SU-DHL-6 (cell line): ENCODE data around the gene MAN2A2.
A peak's percentile ranks its signal among the peaks of the same experiment; 100 is the strongest.

Experiments used
- H2AFZ ChIP-seq: fragments of 200-600 bp; sonication (generic); 2 replicates; pipeline ENCODE4 v1.6.1; 2014; ENCODE audit warnings: low read depth, mild to moderate bottlenecking, moderate library complexity, mixed read lengths, antibody characterized with exemption, low read length; ENCODE audit not compliant: severe bottlenecking
- H3F3A ChIP-seq: fragments of 200-600 bp; shearing (Covaris generic); 2 replicates; pipeline ENCODE4 v1.6.0; 2016; ENCODE audit warnings: antibody characterized with exemption, mild to moderate bottlenecking; ENCODE audit not compliant: insufficient read depth
- H3K27ac ChIP-seq: fragments of 200-600 bp; sonication (generic); 2 replicates; pipeline ENCODE4 v1.5.1; 2016; ENCODE audit warnings: low read depth, mild to moderate bottlenecking, low read length, moderate library complexity, mixed read lengths
- H3K27me3 ChIP-seq: fragments of 200-600 bp; sonication (generic), shearing (Covaris generic); 2 replicates; pipeline ENCODE4 v1.6.0; 2014; ENCODE audit warnings: mild to moderate bottlenecking, low read length
- H3K36me3 ChIP-seq: fragments of 200-600 bp; sonication (generic); 2 replicates; pipeline ENCODE4 v1.6.1; 2014; ENCODE audit warnings: mild to moderate bottlenecking, low read length, mixed read lengths
- H3K4me2 ChIP-seq: fragments of 300-600, 200-600 bp; shearing (Covaris generic), sonication (generic); 2 replicates; pipeline ENCODE4 v1.6.0; 2014; ENCODE audit warnings: low read length, low read depth, mild to moderate bottlenecking; ENCODE audit not compliant: poor library complexity, severe bottlenecking
- H3K4me3 ChIP-seq: fragments of 200-600 bp; sonication (generic); 2 replicates; pipeline ENCODE4 v1.5.1; 2014; ENCODE audit warnings: antibody characterized with exemption, low read length, mild to moderate bottlenecking, mixed read lengths; ENCODE audit not compliant: insufficient read depth, poor library complexity, severe bottlenecking
- H3K79me2 ChIP-seq: fragments of 200-600 bp; sonication (generic); 2 replicates; pipeline ENCODE4 v1.6.1; 2014; ENCODE audit warnings: mild to moderate bottlenecking, low read length, moderate library complexity; ENCODE audit not compliant: insufficient read depth
- H3K9ac ChIP-seq: fragments of 200-600 bp; sonication (generic); 2 replicates; pipeline ENCODE4 v1.7.0; 2014; ENCODE audit warnings: mild to moderate bottlenecking, low read length
- H3K9me2 ChIP-seq: fragments of 200-600 bp; sonication (generic); replicated peaks from 2 replicates; pipeline ENCODE4 v1.6.1; 2014; ENCODE audit warnings: low read length; ENCODE audit not compliant: insufficient read depth
- H3K9me3 ChIP-seq: fragments of 200-600 bp; sonication (generic); 2 replicates; pipeline ENCODE4 v1.6.1; 2014; ENCODE audit warnings: low read length, mixed read lengths; ENCODE audit not compliant: insufficient read depth
- H4K20me1 ChIP-seq: fragments of 200-600 bp; sonication (generic); 2 replicates; pipeline ENCODE4 v1.6.1; 2014; ENCODE audit warnings: low read depth, mild to moderate bottlenecking, antibody characterized with exemption, low read length, moderate library complexity, mixed read lengths
- CTCF ChIP-seq: fragments of 200-600 bp; sonication (generic); IDR thresholded peaks from one replicate; pipeline ENCODE4 v1.5.1; 2017; ENCODE audit warnings: antibody characterized with exemption, mild to moderate bottlenecking, low read length, moderate library complexity; ENCODE audit not compliant: insufficient read depth, poor library complexity, severe bottlenecking
- EZH2phosphoT487 ChIP-seq: fragments of 200-600 bp; sonication (generic), shearing (Covaris generic); conservative IDR thresholded peaks from 2 replicates; pipeline ENCODE4 v1.6.1; 2018; ENCODE audit warnings: mild to moderate bottlenecking, antibody characterized with exemption, low read length, moderate library complexity, mixed read lengths

The MAN2A2 gene

GRCh38 chr15:90902840-90903732 is at the start of gene MAN2A2:
Gene MAN2A2, plus strand, starts transcription at chr15:90903302. Its CDS starts 906 bp downstream, at chr15:90904208.
- H4K20me1 ChIP-seq = no peaks in the 10 kb centered on the region
- peak within 1 kb of the TSS; percentile 55 for H3K4me3 ChIP-seq
- H3F3A ChIP-seq = peaks cover 9% of the 10 kb centered on the region; the same call in 1 of the 2 replicates
- no peaks in the 10 kb centered on the region for H3K36me3 ChIP-seq
- peak within 1 kb of the TSS; percentile 80 for H2AFZ ChIP-seq
- H3K79me2 ChIP-seq = no peaks in the 10 kb centered on the region
- H3K27me3 ChIP-seq = no peaks in the 10 kb centered on the region
- H3K9me2 ChIP-seq = no peaks in the 10 kb centered on the region
- peak within 1 kb of the TSS; percentile 80 for H3K4me2 ChIP-seq
- H3K9me3 ChIP-seq = no peaks in the 10 kb centered on the region
- H3K9ac ChIP-seq = peak within 1 kb of the TSS; percentile 63
- TF ChIP-seq EZH2phosphoT487 (no peak), CTCF (no peak)
- H3K27ac ChIP-seq = peak within 1 kb of the TSS; percentile 30; the same call in 1 of the 2 replicates

- no peak overlapping the region for H3K27ac ChIP-seq
- no peaks in the 10 kb centered on the region for H3F3A ChIP-seq
- H3K9ac ChIP-seq = no peak overlapping the region
- H3K4me2 ChIP-seq = no peak overlapping the region
- no peaks in the 10 kb centered on the region for H3K27me3 ChIP-seq
- no peak overlapping the region for H2AFZ ChIP-seq
- H3K9me2 ChIP-seq = no peaks in the 10 kb centered on the region
- no peaks in the 10 kb centered on the region for H4K20me1 ChIP-seq
- no peaks in the 10 kb centered on the region for H3K79me2 ChIP-seq
- TF ChIP-seq EZH2phosphoT487 (no peak), CTCF (no peak)
- no peaks in the 10 kb centered on the region for H3K36me3 ChIP-seq
- H3K9me3 ChIP-seq = no peaks in the 10 kb centered on the region
- H3K4me3 ChIP-seq = no peak overlapping the region
Observed at GRCh38 chr15:90855139-90855538, 48.0 kb upstream of the MAN2A2 start.

- H3F3A ChIP-seq = no peaks in the 10 kb centered on the region
- no peak overlapping the region for H3K27ac ChIP-seq
- no peaks in the 10 kb centered on the region for H3K9me2 ChIP-seq
- H3K9me3 ChIP-seq = no peaks in the 10 kb centered on the region
- no peak overlapping the region for H2AFZ ChIP-seq
- H3K4me2 ChIP-seq = no peak overlapping the region
- H3K4me3 ChIP-seq = no peak overlapping the region
- H3K27me3 ChIP-seq = no peaks in the 10 kb centered on the region
- H3K9ac ChIP-seq = no peak overlapping the region
- TF ChIP-seq CTCF (no peak), EZH2phosphoT487 (no peak)
- H3K36me3 ChIP-seq = no peaks in the 10 kb centered on the region
- no peaks in the 10 kb centered on the region for H4K20me1 ChIP-seq
- no peaks in the 10 kb centered on the region for H3K79me2 ChIP-seq
Observed at GRCh38 chr15:90857337-90857736, 45.8 kb upstream of the MAN2A2 start.
